ENCODE results near the gene SLC1A7.

DNA sequence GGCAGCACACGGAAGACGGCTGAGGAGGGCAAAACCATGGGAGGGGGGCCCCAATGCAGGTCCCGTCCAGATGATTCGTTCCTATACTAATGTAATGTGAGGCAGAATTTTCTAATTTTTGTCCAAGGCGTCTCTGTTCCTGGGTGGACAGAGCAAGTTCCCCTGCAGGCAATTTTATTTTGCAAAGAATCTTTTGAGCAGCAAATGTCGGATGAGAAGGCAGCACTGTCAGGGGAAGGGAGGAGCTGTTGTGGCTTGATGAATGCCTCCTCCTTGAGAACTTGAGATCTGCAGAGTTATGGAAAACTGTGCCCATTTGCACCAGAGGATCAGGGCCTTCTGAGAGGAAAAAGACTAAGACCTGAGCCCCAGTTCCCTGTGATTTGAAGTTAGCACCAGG, 17.3 kb downstream of the SLC1A7 start:
- no peak for TF ChIP-seq POLR2A (IDR thresholded peaks at IDR 0.05)
- TF ChIP-seq, protein P1, sequence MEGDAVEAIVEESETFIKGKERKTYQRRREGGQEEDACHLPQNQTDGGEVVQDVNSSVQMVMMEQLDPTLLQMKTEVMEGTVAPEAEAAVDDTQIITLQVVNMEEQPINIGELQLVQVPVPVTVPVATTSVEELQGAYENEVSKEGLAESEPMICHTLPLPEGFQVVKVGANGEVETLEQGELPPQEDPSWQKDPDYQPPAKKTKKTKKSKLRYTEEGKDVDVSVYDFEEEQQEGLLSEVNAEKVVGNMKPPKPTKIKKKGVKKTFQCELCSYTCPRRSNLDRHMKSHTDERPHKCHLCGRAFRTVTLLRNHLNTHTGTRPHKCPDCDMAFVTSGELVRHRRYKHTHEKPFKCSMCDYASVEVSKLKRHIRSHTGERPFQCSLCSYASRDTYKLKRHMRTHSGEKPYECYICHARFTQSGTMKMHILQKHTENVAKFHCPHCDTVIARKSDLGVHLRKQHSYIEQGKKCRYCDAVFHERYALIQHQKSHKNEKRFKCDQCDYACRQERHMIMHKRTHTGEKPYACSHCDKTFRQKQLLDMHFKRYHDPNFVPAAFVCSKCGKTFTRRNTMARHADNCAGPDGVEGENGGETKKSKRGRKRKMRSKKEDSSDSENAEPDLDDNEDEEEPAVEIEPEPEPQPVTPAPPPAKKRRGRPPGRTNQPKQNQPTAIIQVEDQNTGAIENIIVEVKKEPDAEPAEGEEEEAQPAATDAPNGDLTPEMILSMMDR (IDR thresholded peaks at IDR 0.05), result no peak

Data from uterus (tissue), 2 donors.